NCI-H345 treated with DMSO at 0.1 percent for 48 hours (cell line): Measurements from ENCODE around the gene CUEDC1.

ENCODE experiments used
- DNase-seq: peaks from one replicate; lab custom pipeline; 2025; ENCODE audit not compliant: unreplicated experiment; lab: John Stamatoyannopoulos, UW

CUEDC1 gene

GRCh38 chr17:57881143-57881542, 74.1 kb downstream of the CUEDC1 start:
- no peak for DNase-seq

GRCh38 chr17:57880086-57880456, 75.1 kb downstream of the CUEDC1 start:
- DNase-seq, result no peak

- no peak for DNase-seq
These were observed 75.7 kb downstream of the CUEDC1 start for GRCh38 chr17:57879437-57880085.

- no peak for DNase-seq
These were observed 77.3 kb downstream of the CUEDC1 start for GRCh38 chr17:57877803-57878377.

GRCh38 chr17:57876866-57877237, 78.4 kb downstream of the CUEDC1 start:
- DNase-seq, result no peak

GRCh38 chr17:57876023-57876865, 79.0 kb downstream of the CUEDC1 start:
- no peak for DNase-seq

GRCh38 chr17:57875290-57876022, 79.8 kb downstream of the CUEDC1 start:
- DNase-seq, result no peak

GRCh38 chr17:57874434-57875289, 80.5 kb downstream of the CUEDC1 start:
- DNase-seq, result no peak

- DNase-seq, result no peak
These were observed 81.2 kb downstream of the CUEDC1 start for GRCh38 chr17:57874058-57874419.

GRCh38 chr17:57873261-57874057, 81.8 kb downstream of the CUEDC1 start:
- no peak for DNase-seq

- no peak for DNase-seq
These were observed 82.7 kb downstream of the CUEDC1 start for GRCh38 chr17:57872536-57872935.

GRCh38 chr17:57871863-57872262, 83.3 kb downstream of the CUEDC1 start:
- DNase-seq, result no peak

- no peak for DNase-seq
These were observed 84.1 kb downstream of the CUEDC1 start for GRCh38 chr17:57871155-57871554.

GRCh38 chr17:57870283-57870635, 85.0 kb downstream of the CUEDC1 start:
- DNase-seq, result no peak

GRCh38 chr17:57869617-57870282, 85.5 kb downstream of the CUEDC1 start:
- no peak for DNase-seq

GRCh38 chr17:57868910-57869616, 86.1 kb downstream of the CUEDC1 start:
- no peak for DNase-seq

GRCh38 chr17:57868007-57868909, 87.0 kb downstream of the CUEDC1 start:
- no peak for DNase-seq

GRCh38 chr17:57867126-57867525, 88.1 kb downstream of the CUEDC1 start:
- DNase-seq, result no peak
